Measurements from ENCODE around the gene HSD17B2. TPM values are rescaled to one million over a fixed set of nuclear protein-coding genes. Genes with fewer than 3 reads are reported as not detected.

The HSD17B2 gene
- total RNA-seq, 2 experiments from 2014 or later: not detected

Other genes with a start within 250 kb of the HSD17B2 start
- 1 to 10 TPM; 4.2 to 6.5 TPM for gene SDR42E1, start 23.8 kb upstream of the HSD17B2 start, total RNA-seq
- gene MPHOSPH6, start 135.0 kb downstream of the HSD17B2 start, total RNA-seq: 10 to 100 TPM; 34.8 to 36.9 TPM